SU-DHL-6 (cell line): ENCODE data around the gene CREB5.

Source experiments
- H2AFZ ChIP-seq: fragments of 200-600 bp; sonication (generic); 2 replicates; pipeline ENCODE4 v1.6.1; 2014; ENCODE audit warnings: low read depth, mild to moderate bottlenecking, moderate library complexity, mixed read lengths, antibody characterized with exemption, low read length; ENCODE audit not compliant: severe bottlenecking
- H3F3A ChIP-seq: fragments of 200-600 bp; shearing (Covaris generic); 2 replicates; pipeline ENCODE4 v1.6.0; 2016; ENCODE audit warnings: antibody characterized with exemption, mild to moderate bottlenecking; ENCODE audit not compliant: insufficient read depth
- H3K27ac ChIP-seq: fragments of 200-600 bp; sonication (generic); 2 replicates; pipeline ENCODE4 v1.5.1; 2016; ENCODE audit warnings: low read depth, mild to moderate bottlenecking, low read length, moderate library complexity, mixed read lengths
- H3K27me3 ChIP-seq: fragments of 200-600 bp; sonication (generic), shearing (Covaris generic); 2 replicates; pipeline ENCODE4 v1.6.0; 2014; ENCODE audit warnings: mild to moderate bottlenecking, low read length
- H3K36me3 ChIP-seq: fragments of 200-600 bp; sonication (generic); 2 replicates; pipeline ENCODE4 v1.6.1; 2014; ENCODE audit warnings: mild to moderate bottlenecking, low read length, mixed read lengths
- H3K4me2 ChIP-seq: fragments of 300-600, 200-600 bp; shearing (Covaris generic), sonication (generic); 2 replicates; pipeline ENCODE4 v1.6.0; 2014; ENCODE audit warnings: low read length, low read depth, mild to moderate bottlenecking; ENCODE audit not compliant: poor library complexity, severe bottlenecking
- H3K4me3 ChIP-seq: fragments of 200-600 bp; sonication (generic); 2 replicates; pipeline ENCODE4 v1.5.1; 2014; ENCODE audit warnings: antibody characterized with exemption, low read length, mild to moderate bottlenecking, mixed read lengths; ENCODE audit not compliant: insufficient read depth, poor library complexity, severe bottlenecking
- H3K79me2 ChIP-seq: fragments of 200-600 bp; sonication (generic); 2 replicates; pipeline ENCODE4 v1.6.1; 2014; ENCODE audit warnings: mild to moderate bottlenecking, low read length, moderate library complexity; ENCODE audit not compliant: insufficient read depth
- H3K9ac ChIP-seq: fragments of 200-600 bp; sonication (generic); 2 replicates; pipeline ENCODE4 v1.7.0; 2014; ENCODE audit warnings: mild to moderate bottlenecking, low read length
- H3K9me2 ChIP-seq: fragments of 200-600 bp; sonication (generic); replicated peaks from 2 replicates; pipeline ENCODE4 v1.6.1; 2014; ENCODE audit warnings: low read length; ENCODE audit not compliant: insufficient read depth
- H3K9me3 ChIP-seq: fragments of 200-600 bp; sonication (generic); 2 replicates; pipeline ENCODE4 v1.6.1; 2014; ENCODE audit warnings: low read length, mixed read lengths; ENCODE audit not compliant: insufficient read depth
- H4K20me1 ChIP-seq: fragments of 200-600 bp; sonication (generic); 2 replicates; pipeline ENCODE4 v1.6.1; 2014; ENCODE audit warnings: low read depth, mild to moderate bottlenecking, antibody characterized with exemption, low read length, moderate library complexity, mixed read lengths
- CTCF ChIP-seq: fragments of 200-600 bp; sonication (generic); IDR thresholded peaks from one replicate; pipeline ENCODE4 v1.5.1; 2017; ENCODE audit warnings: antibody characterized with exemption, mild to moderate bottlenecking, low read length, moderate library complexity; ENCODE audit not compliant: insufficient read depth, poor library complexity, severe bottlenecking
- EZH2phosphoT487 ChIP-seq: fragments of 200-600 bp; sonication (generic), shearing (Covaris generic); conservative IDR thresholded peaks from 2 replicates; pipeline ENCODE4 v1.6.1; 2018; ENCODE audit warnings: mild to moderate bottlenecking, antibody characterized with exemption, low read length, moderate library complexity, mixed read lengths

The CREB5 gene

GRCh38 chr7:28638914-28639313 lies 226.6 kb downstream of the CREB5 start:
- Histone ChIP-seq H3K79me2 (peaks cover 7% of the 10 kb centered on the region; the same call in 1 of the 2 replicates), H3K27ac (no peak overlapping the region)
- TF ChIP-seq EZH2phosphoT487, result no peak
- no peak for TF ChIP-seq CTCF

GRCh38 chr7:28640001-28640400 lies 227.7 kb downstream of the CREB5 start:
- no peak overlapping the region for H3K4me3 ChIP-seq
- peaks cover 7% of the 10 kb centered on the region; the same call in 1 of the 2 replicates for H3K79me2 ChIP-seq
- H3K4me2 ChIP-seq, result no peak overlapping the region
- H4K20me1 ChIP-seq, result no peaks in the 10 kb centered on the region; the same call in 1 of the 2 replicates
- no peak overlapping the region for H3K9ac ChIP-seq
- H3K9me2 ChIP-seq, result no peaks in the 10 kb centered on the region
- no peak overlapping the region for H3K27ac ChIP-seq
- no peaks in the 10 kb centered on the region for H3K9me3 ChIP-seq
- no peaks in the 10 kb centered on the region for H3K27me3 ChIP-seq
- no peaks in the 10 kb centered on the region for H3K36me3 ChIP-seq
- H2AFZ ChIP-seq, result no peak overlapping the region
- TF ChIP-seq CTCF, result no peak
- TF ChIP-seq EZH2phosphoT487, result no peak
- H3F3A ChIP-seq, result no peaks in the 10 kb centered on the region

More at GRCh38 chr7:28638914-28639313, 226.6 kb downstream of the CREB5 start:
- Histone ChIP-seq H4K20me1 (no peaks in the 10 kb centered on the region; the same call in 1 of the 2 replicates), H3K36me3 (no peaks in the 10 kb centered on the region; the same call in 1 of the 2 replicates), H3K9ac (no peak overlapping the region), H3K9me2 (no peaks in the 10 kb centered on the region), H3K9me3 (no peaks in the 10 kb centered on the region), H3K27me3 (no peaks in the 10 kb centered on the region), H2AFZ (no peak overlapping the region), H3K4me2 (no peak overlapping the region), H3K4me3 (no peak overlapping the region), H3F3A (no peaks in the 10 kb centered on the region)

GRCh38 chr7:28641752-28642545 lies 229.6 kb downstream of the CREB5 start:
- Histone ChIP-seq H2AFZ (no peak overlapping the region), H3K27me3 (no peaks in the 10 kb centered on the region)

More at GRCh38 chr7:28641752-28642545, 229.6 kb downstream of the CREB5 start:
- Histone ChIP-seq H3F3A (no peaks in the 10 kb centered on the region), H3K9me2 (no peaks in the 10 kb centered on the region), H3K36me3 (no peaks in the 10 kb centered on the region), H4K20me1 (0 out of 2 replicates have a peak, but pooled peaks cover 3% of the 10 kb centered on the region), H3K9ac (no peak overlapping the region), H3K9me3 (no peaks in the 10 kb centered on the region), H3K79me2 (no peaks in the 10 kb centered on the region; the same call in 1 of the 2 replicates), H3K4me2 (no peak overlapping the region), H3K27ac (no peak overlapping the region), H3K4me3 (no peak overlapping the region)
- TF ChIP-seq CTCF, result no peak
- no peak for TF ChIP-seq EZH2phosphoT487
